HG03108 (cell line): ENCODE measurements around the gene ZSWIM4.
A peak's percentile ranks its signal among the peaks of the same experiment; 100 is the strongest.
"Not testable (repeated sequence)": the region's sequence is repeated elsewhere in the genome, so short reads cannot be mapped to it uniquely, and the experiment has no call there.

ENCODE experiments used
- ATAC-seq: cut with Tn5 transposase; IDR thresholded peaks from one replicate; pipeline ENCODE4 v1.9.1; 2021; ENCODE audit warnings: moderate library complexity; ENCODE audit not compliant: unreplicated experiment

The ZSWIM4 gene

GRCh38 chr19:13848340-13848677, 53.1 kb downstream of the ZSWIM4 start:
- no peak for ATAC-seq

- no peak for ATAC-seq
Measured at GRCh38 chr19:13848798-13849676, 53.8 kb downstream of the ZSWIM4 start.

- ATAC-seq: no peak
Measured at GRCh38 chr19:13849991-13850909, 55.0 kb downstream of the ZSWIM4 start.

GRCh38 chr19:13850910-13851733, 55.9 kb downstream of the ZSWIM4 start:
- ATAC-seq: no peak

GRCh38 chr19:13851734-13852114, 56.5 kb downstream of the ZSWIM4 start:
- not testable (repeated sequence) for ATAC-seq

GRCh38 chr19:13852171-13852707, 57.0 kb downstream of the ZSWIM4 start:
- ATAC-seq: not testable (repeated sequence)

- no peak for ATAC-seq
Measured at GRCh38 chr19:13856497-13856896, 61.3 kb downstream of the ZSWIM4 start.

- ATAC-seq: no peak
Measured at GRCh38 chr19:13859361-13859880, 64.2 kb downstream of the ZSWIM4 start.

GRCh38 chr19:13860679-13861391, 65.6 kb downstream of the ZSWIM4 start:
- no peak for ATAC-seq

GRCh38 chr19:13861392-13861713, 66.1 kb downstream of the ZSWIM4 start:
- peak; percentile 25 for ATAC-seq

GRCh38 chr19:13861714-13862531, 66.7 kb downstream of the ZSWIM4 start:
- ATAC-seq: peak; percentile 75

- no peak for ATAC-seq
Measured at GRCh38 chr19:13864046-13864666, 68.9 kb downstream of the ZSWIM4 start.

GRCh38 chr19:13864667-13865570, 69.7 kb downstream of the ZSWIM4 start:
- ATAC-seq: no peak

- no peak for ATAC-seq
Measured at GRCh38 chr19:13865571-13866462, 70.6 kb downstream of the ZSWIM4 start.

GRCh38 chr19:13866463-13867046, 71.3 kb downstream of the ZSWIM4 start:
- ATAC-seq: no peak

- ATAC-seq: no peak
Measured at GRCh38 chr19:13868663-13869062, 73.4 kb downstream of the ZSWIM4 start.
